ENCODE data around the gene PDCD11.

PDCD11 gene

DNA sequence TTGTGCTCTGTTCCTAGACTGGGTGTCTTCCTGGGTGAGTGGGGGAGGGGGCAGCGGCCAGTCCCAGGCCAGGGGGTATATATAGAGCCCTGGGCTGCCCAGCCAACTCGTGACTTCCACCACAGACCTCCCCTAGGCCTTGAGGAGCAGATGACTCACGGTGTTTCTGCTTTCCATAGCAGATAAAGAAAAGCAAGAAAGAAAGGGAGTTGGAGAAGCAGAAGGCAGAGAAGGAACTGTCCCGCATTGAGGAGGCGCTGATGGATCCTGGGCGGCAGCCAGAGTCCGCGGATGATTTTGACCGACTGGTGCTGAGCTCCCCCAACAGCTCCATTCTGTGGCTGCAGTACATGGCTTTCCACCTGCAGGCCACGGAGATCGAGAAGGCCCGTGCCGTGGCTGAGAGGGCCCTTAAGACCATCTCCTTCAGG, 45.6 kb downstream of the PDCD11 start:
- TF ChIP-seq, protein P1, sequence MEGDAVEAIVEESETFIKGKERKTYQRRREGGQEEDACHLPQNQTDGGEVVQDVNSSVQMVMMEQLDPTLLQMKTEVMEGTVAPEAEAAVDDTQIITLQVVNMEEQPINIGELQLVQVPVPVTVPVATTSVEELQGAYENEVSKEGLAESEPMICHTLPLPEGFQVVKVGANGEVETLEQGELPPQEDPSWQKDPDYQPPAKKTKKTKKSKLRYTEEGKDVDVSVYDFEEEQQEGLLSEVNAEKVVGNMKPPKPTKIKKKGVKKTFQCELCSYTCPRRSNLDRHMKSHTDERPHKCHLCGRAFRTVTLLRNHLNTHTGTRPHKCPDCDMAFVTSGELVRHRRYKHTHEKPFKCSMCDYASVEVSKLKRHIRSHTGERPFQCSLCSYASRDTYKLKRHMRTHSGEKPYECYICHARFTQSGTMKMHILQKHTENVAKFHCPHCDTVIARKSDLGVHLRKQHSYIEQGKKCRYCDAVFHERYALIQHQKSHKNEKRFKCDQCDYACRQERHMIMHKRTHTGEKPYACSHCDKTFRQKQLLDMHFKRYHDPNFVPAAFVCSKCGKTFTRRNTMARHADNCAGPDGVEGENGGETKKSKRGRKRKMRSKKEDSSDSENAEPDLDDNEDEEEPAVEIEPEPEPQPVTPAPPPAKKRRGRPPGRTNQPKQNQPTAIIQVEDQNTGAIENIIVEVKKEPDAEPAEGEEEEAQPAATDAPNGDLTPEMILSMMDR (IDR thresholded peaks at IDR 0.05; ENCODE audit: low read depth, low read length), result no peak
- peaks cover 2% of the 10 kb centered on the region; the same call in 1 of the 2 replicates for H3K4me1 ChIP-seq
- H3K9me3 ChIP-seq, result no peaks in the 10 kb centered on the region
- H3K36me3 ChIP-seq, result peaks cover 95% of the 10 kb centered on the region
- H3K27me3 ChIP-seq, result no peaks in the 10 kb centered on the region
- no peak overlapping the region for H3K4me3 ChIP-seq (ENCODE audit: low read depth, low read length)
- no peak for DNase-seq

DNA sequence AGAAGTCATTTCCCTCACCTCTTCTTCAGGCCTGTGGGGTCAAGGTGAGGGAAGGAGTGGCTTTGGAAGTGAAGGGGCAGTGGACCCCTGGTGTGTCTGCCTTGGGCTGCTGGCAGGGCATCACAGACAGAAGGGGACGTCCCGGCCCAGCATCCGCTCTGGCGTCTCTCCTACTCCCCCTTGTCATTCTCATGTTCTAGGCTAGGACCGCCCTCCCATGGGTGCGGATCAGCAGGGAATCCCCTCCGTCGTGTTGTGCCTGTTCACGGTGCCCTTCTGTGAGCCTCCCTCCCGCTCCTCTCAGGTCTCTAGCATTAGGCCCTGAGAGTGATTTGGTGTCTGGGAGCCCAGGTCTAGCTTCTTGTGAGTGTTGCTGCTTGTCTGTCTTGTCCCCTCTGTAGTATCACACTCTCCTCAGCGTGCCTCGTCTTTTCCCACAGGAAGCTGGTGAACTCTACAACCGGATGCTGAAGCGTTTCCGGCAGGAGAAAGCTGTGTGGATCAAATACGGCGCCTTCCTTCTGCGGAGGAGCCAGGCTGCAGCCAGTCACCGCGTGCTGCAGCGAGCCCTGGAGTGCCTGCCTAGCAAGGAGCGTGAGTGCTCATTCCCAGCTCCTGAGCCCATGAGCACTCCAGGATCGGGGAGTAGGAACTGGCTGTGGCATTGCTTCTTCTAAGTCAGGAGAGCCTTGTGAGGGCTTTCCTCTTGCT, 47.2 kb downstream of the PDCD11 start:
- no peak for DNase-seq
- Histone ChIP-seq H3K9me3 (no peaks in the 10 kb centered on the region), H3K4me1 (peaks cover 2% of the 10 kb centered on the region; the same call in 1 of the 2 replicates), H3K4me3 (ENCODE audit: low read depth, low read length) (no peak overlapping the region), H3K36me3 (peaks cover 93% of the 10 kb centered on the region), H3K27me3 (no peaks in the 10 kb centered on the region)
- TF ChIP-seq, protein P1 (IDR thresholded peaks at IDR 0.05; ENCODE audit: low read depth, low read length), result no peak

DNA sequence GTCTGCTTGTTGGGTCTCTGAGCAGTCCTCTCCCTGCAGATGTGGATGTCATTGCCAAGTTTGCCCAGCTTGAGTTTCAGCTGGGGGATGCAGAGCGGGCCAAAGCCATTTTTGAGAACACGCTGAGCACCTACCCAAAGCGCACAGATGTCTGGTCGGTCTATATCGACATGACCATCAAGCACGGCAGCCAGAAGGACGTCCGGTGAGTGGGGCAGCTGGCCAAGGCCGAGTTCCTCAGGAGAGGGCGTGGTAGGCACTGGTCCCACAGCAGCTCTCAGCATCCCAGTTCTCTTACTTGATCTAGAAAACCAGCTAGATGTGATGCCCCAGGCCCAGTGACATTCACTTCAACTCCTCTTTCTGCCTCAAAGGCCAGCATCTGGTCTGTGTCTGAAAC, 48.1 kb downstream of the PDCD11 start:
- no peaks in the 10 kb centered on the region for H3K9me3 ChIP-seq
- TF ChIP-seq, protein P1 (IDR thresholded peaks at IDR 0.05; ENCODE audit: low read depth, low read length), result no peak
- no peak for DNase-seq
- H3K36me3 ChIP-seq, result peaks cover 90% of the 10 kb centered on the region
- H3K4me3 ChIP-seq (ENCODE audit: low read depth, low read length), result no peak overlapping the region
- peaks cover 2% of the 10 kb centered on the region; the same call in 1 of the 2 replicates for H3K4me1 ChIP-seq
- H3K27me3 ChIP-seq, result no peaks in the 10 kb centered on the region

DNA sequence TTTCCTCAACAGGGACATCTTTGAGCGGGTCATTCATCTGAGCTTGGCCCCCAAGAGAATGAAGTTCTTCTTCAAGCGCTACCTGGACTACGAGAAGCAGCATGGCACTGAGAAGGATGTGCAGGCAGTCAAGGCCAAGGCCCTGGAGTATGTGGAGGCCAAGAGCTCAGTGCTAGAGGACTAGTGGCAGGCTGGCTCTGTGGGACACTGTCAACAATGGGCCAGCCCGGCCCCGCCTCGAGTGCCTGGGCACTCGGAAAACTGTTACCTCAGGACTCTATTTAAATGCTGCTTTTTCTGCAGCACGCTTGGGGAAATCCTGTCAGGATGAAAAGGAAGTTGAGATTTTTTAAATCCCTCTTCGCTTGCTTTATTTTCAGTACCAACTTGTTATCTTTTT, 48.9 kb downstream of the PDCD11 start:
- Histone ChIP-seq H3K36me3 (peaks cover 92% of the 10 kb centered on the region), H3K27me3 (no peaks in the 10 kb centered on the region), H3K4me1 (peaks cover 2% of the 10 kb centered on the region; the same call in 1 of the 2 replicates), H3K9me3 (no peaks in the 10 kb centered on the region), H3K4me3 (ENCODE audit: low read depth, low read length) (no peak overlapping the region)
- DNase-seq, result no peak
- TF ChIP-seq, protein P1 (IDR thresholded peaks at IDR 0.05; ENCODE audit: low read depth, low read length), result no peak

DNA sequence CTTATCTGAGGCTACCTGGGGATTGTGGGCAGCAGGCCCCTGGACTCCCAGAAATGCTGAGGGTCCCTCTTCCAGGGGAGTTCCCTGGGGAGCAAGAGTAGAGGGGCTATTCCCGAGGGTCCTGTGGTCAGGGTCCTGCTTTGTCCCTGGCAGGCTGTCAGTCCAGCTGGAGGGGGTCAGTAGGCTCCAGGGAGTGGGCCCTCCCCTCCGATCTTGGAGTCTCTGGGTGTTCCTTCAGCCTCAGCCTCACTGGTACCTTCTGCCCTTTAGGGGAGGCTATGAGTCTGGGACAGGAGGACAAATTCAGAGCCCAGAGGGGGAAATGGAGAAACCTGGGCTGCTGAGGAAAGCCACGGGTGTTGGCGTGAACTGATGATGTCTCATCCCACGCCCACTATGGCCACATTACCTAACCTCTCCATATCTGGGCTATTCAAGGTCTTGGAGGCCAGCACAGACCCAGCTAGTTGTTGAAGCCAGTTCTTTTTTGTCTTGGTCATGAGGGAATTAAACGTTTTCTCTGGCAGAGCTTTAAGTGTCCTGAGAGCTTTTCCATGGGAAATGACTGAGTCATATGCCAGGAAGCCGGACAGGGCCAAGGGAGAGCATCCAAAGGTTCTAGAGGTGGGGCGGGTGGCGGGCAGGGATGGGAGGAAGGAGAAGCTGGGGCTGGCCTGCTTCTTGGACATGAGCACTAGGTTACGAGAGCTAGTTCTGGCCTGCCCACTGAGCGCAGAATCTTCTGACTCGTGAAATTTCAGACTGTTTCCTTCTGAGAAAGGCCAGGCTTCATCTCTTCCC, 49.5 kb downstream of the PDCD11 start:
- Histone ChIP-seq H3K9me3 (no peaks in the 10 kb centered on the region), H3K36me3 (peaks cover 86% of the 10 kb centered on the region), H3K4me1 (peaks cover 2% of the 10 kb centered on the region; the same call in 1 of the 2 replicates), H3K4me3 (ENCODE audit: low read depth, low read length) (no peak overlapping the region), H3K27me3 (no peaks in the 10 kb centered on the region)
- no peak for DNase-seq
- TF ChIP-seq, protein P1 (IDR thresholded peaks at IDR 0.05; ENCODE audit: low read depth, low read length), result no peak

Data from BE2C (cell line).